Stimulated activated CD4-positive, alpha-beta T cell treated with anti-CD3 and anti-CD28 coated beads, Interleukin-1b, Interleukin-23, amount 100 ng/mL, for 4 hours (primary cell): Measurements from ENCODE around the gene TMEM14A.
"Not testable (repeated sequence)": the region's sequence is repeated elsewhere in the genome, so short reads cannot be mapped to it uniquely, and the experiment has no call there.

ENCODE experiments used
- DNase-seq, 2 donors: peaks; one replicate each; pipeline ENCODE4 v3.0.0-alpha.2; 2020; ENCODE audit warnings: low read depth in 2 of 2

The TMEM14A gene

GRCh38 chr6:52670502-52671409 is at the start of gene TMEM14A:
TSS of gene TMEM14A (plus strand) at chr6:52671113. CDS start at chr6:52677103, 5,990 bp downstream.
- peak; percentile 84 to 90 for DNase-seq

- no peak for DNase-seq
Measured at GRCh38 chr6:52621631-52622030, 49.3 kb upstream of the TMEM14A start.

- DNase-seq, result no peak
Measured at GRCh38 chr6:52622810-52623209, 48.1 kb upstream of the TMEM14A start.

- DNase-seq, result no peak
Measured at GRCh38 chr6:52632011-52632410, 38.9 kb upstream of the TMEM14A start.

- no peak for DNase-seq
Measured at GRCh38 chr6:52634211-52634610, 36.7 kb upstream of the TMEM14A start.

- DNase-seq, result no peak
Measured at GRCh38 chr6:52635049-52635577, 35.8 kb upstream of the TMEM14A start.

- no peak for DNase-seq
Measured at GRCh38 chr6:52636830-52637229, 34.1 kb upstream of the TMEM14A start.

- no peak for DNase-seq
Measured at GRCh38 chr6:52639493-52639892, 31.4 kb upstream of the TMEM14A start.

GRCh38 chr6:52640170-52640569 is 30.7 kb upstream of the TMEM14A start:
- no peak for DNase-seq

- no peak for DNase-seq
Measured at GRCh38 chr6:52640916-52641315, 30.0 kb upstream of the TMEM14A start.

- no peak for DNase-seq
Measured at GRCh38 chr6:52641388-52641787, 29.5 kb upstream of the TMEM14A start.

- no peak for DNase-seq
Measured at GRCh38 chr6:52641826-52642225, 29.1 kb upstream of the TMEM14A start.

GRCh38 chr6:52642368-52642767 is 28.5 kb upstream of the TMEM14A start:
- no peak for DNase-seq

GRCh38 chr6:52643158-52643557 is 27.8 kb upstream of the TMEM14A start:
- DNase-seq, result no peak

- DNase-seq, result no peak
Measured at GRCh38 chr6:52644253-52644652, 26.7 kb upstream of the TMEM14A start.

GRCh38 chr6:52645976-52646375 is 24.9 kb upstream of the TMEM14A start:
- no peak for DNase-seq

- no peak for DNase-seq
Measured at GRCh38 chr6:52647199-52647598, 23.7 kb upstream of the TMEM14A start.

- no peak for DNase-seq
Measured at GRCh38 chr6:52649536-52650160, 21.3 kb upstream of the TMEM14A start.

- no peak for DNase-seq
Measured at GRCh38 chr6:52650941-52651340, 20.0 kb upstream of the TMEM14A start.

GRCh38 chr6:52653151-52653550 is 17.8 kb upstream of the TMEM14A start:
- DNase-seq, result no peak

GRCh38 chr6:52654007-52654406 is 16.9 kb upstream of the TMEM14A start:
- DNase-seq, result no peak

GRCh38 chr6:52654592-52654991 is 16.3 kb upstream of the TMEM14A start:
- DNase-seq, result no peak

GRCh38 chr6:52655941-52656340 is 15.0 kb upstream of the TMEM14A start:
- not testable (repeated sequence) for DNase-seq
